IMR-90 (cell line): ENCODE data around the gene LRRC70. TPM values are rescaled to one million over a fixed set of nuclear protein-coding genes. Genes with fewer than 3 reads are reported as not detected.
"Not testable (repeated sequence)": the region's sequence is repeated elsewhere in the genome, so short reads cannot be mapped to it uniquely, and the experiment has no call there.

Source experiments
- ATAC-seq: fragments of 200-7000 bp; cut with Tn5 transposase; 2 replicates; pipeline ENCODE4 v1.9.1; 2020; ENCODE audit warnings: low read depth, mild to moderate bottlenecking, moderate library complexity
- BruUV-seq: library from RNA; stranded (reverse); fragments of 400-500 nt; replicated peaks from 2 replicates; lab custom pipeline; 2021; lab: Mats Ljungman, UMichigan
- CTCF ChIA-PET: fragments of 300-600 bp; formaldehyde crosslinking; extraction: SDS; loops from one replicate; lab custom pipeline; 2021; ENCODE audit warnings: antibody characterized with exemption; lab: Yijun Ruan, JAX
- POLR2A ChIA-PET: fragments of 300-600 bp; sonication (Branson Sonifier 250); formaldehyde crosslinking; loops from one replicate; lab custom pipeline; 2022; ENCODE audit warnings: antibody characterized with exemption; ENCODE audit not compliant: unreplicated experiment; lab: Charles Lee
- DNase-seq: peaks from one replicate; pipeline ENCODE4 v3.0.0; 2013
- H2AFZ ChIP-seq: replicated peaks from 2 replicates; pipeline ENCODE3; 2013; ENCODE audit warnings: low read length, mild to moderate bottlenecking; ENCODE audit not compliant: poor library complexity
- H2AK5ac ChIP-seq: 2 replicates; pipeline ENCODE4 v1.6.1; 2013; ENCODE audit warnings: low read depth, low read length, inconsistent platforms
- H2AK9ac ChIP-seq: replicated peaks from 2 replicates; pipeline ENCODE3; 2013; ENCODE audit warnings: mild to moderate bottlenecking, low read depth, low read length, moderate library complexity; ENCODE audit not compliant: poor library complexity
- H2BK120ac ChIP-seq: 2 replicates; pipeline ENCODE4 v1.6.1; 2013; ENCODE audit warnings: low read depth, low read length, inconsistent platforms
- H2BK15ac ChIP-seq: 3 replicates; pipeline ENCODE4 v1.6.1; 2013; ENCODE audit warnings: low read depth, low read length, inconsistent platforms
- H2BK20ac ChIP-seq: 2 replicates; pipeline ENCODE4 v1.6.1; 2013; ENCODE audit warnings: low read depth, mild to moderate bottlenecking, inconsistent platforms, low read length, moderate library complexity
- H2BK5ac ChIP-seq: 2 replicates; pipeline ENCODE4 v1.6.1; 2013; ENCODE audit warnings: mild to moderate bottlenecking, low read depth, low read length, inconsistent platforms; ENCODE audit not compliant: poor library complexity, severe bottlenecking
- H3K14ac ChIP-seq: replicated peaks from 2 replicates; pipeline ENCODE4 v1.6.1; 2013; ENCODE audit warnings: low read depth, low read length, inconsistent platforms
- H3K18ac ChIP-seq: 2 replicates; pipeline ENCODE4 v1.6.1; 2013; ENCODE audit warnings: low read depth, low read length, control low read depth
- H3K23ac ChIP-seq: 2 replicates; pipeline ENCODE4 v1.6.1; 2013; ENCODE audit warnings: low read depth, low read length, inconsistent platforms
- H3K27ac ChIP-seq: 2 replicates; pipeline ENCODE4 v1.5.1; 2013; ENCODE audit warnings: mild to moderate bottlenecking, control low read depth, low read length; ENCODE audit not compliant: insufficient read depth
- H3K27me3 ChIP-seq: 2 replicates; pipeline ENCODE4 v1.6.1; 2013; ENCODE audit warnings: low read length; ENCODE audit not compliant: control insufficient read depth, insufficient read depth
- H3K36me3 ChIP-seq: 2 replicates; pipeline ENCODE4 v1.6.1; 2013; ENCODE audit warnings: low read length, mixed read lengths; ENCODE audit not compliant: control insufficient read depth, insufficient read depth
- H3K4ac ChIP-seq: 2 replicates; pipeline ENCODE4 v1.6.1; 2013; ENCODE audit warnings: low read depth, low read length, inconsistent platforms
- H3K4me1 ChIP-seq: 2 replicates; pipeline ENCODE4 v1.6.1; 2013; ENCODE audit warnings: low read length, mixed read lengths; ENCODE audit not compliant: control insufficient read depth, insufficient read depth
- H3K4me2 ChIP-seq: 2 replicates; pipeline ENCODE4 v1.6.1; 2013; ENCODE audit warnings: low read depth, mild to moderate bottlenecking, control low read depth, low read length, moderate library complexity
- H3K4me3 ChIP-seq: 2 replicates; pipeline ENCODE4 v1.5.1; 2013; ENCODE audit warnings: low read depth, mild to moderate bottlenecking, control low read depth, low read length, moderate library complexity; ENCODE audit not compliant: insufficient read depth
- H3K56ac ChIP-seq: 2 replicates; pipeline ENCODE4 v1.6.1; 2013; ENCODE audit warnings: low read length, inconsistent platforms; ENCODE audit not compliant: insufficient read depth; ENCODE audit errors: extremely low read depth
- H3K79me1 ChIP-seq, 2 experiments: 2 replicates each; pipeline ENCODE4 v1.6.1; 2013; ENCODE audit warnings: low read length in 2 of 2, inconsistent platforms in 1 of 2, low read depth in 1 of 2
- H3K9ac ChIP-seq: 2 replicates; pipeline ENCODE4 v1.6.1; 2013; ENCODE audit warnings: low read depth, low read length, control low read depth
- H3K9me1 ChIP-seq: 2 replicates; pipeline ENCODE4 v1.6.1; 2013; ENCODE audit warnings: low read length, inconsistent platforms; ENCODE audit not compliant: insufficient read depth
- H3K9me3 ChIP-seq: 2 replicates; pipeline ENCODE4 v1.6.1; 2013; ENCODE audit warnings: low read length; ENCODE audit not compliant: control insufficient read depth, insufficient read depth
- H4K20me1 ChIP-seq: 2 replicates; pipeline ENCODE4 v1.6.1; 2013; ENCODE audit warnings: low read length, inconsistent platforms; ENCODE audit not compliant: insufficient read depth
- H4K5ac ChIP-seq: 2 replicates; pipeline ENCODE4 v1.6.1; 2013; ENCODE audit warnings: mild to moderate bottlenecking, low read depth, low read length, control low read depth
- H4K8ac ChIP-seq, 2 experiments: 2 replicates each; pipeline ENCODE4 v1.6.1; 2013; ENCODE audit warnings: low read depth in 2 of 2, low read length in 2 of 2, control low read depth in 1 of 2, inconsistent platforms in 1 of 2
- H4K91ac ChIP-seq: 2 replicates; pipeline ENCODE4 v1.6.1; 2013; ENCODE audit warnings: low read depth, low read length, inconsistent platforms; ENCODE audit not compliant: insufficient read depth
- BHLHE40 ChIP-seq: fragments of 150-350 bp; IDR thresholded peaks from 2 replicates; pipeline ENCODE4 v1.6.1; 2016; ENCODE audit warnings: mild to moderate bottlenecking, low read depth, low read length
- CHD1 ChIP-seq: IDR thresholded peaks from 2 replicates; pipeline ENCODE4 v1.6.1; 2012; ENCODE audit warnings: low read depth, low read length, improper control_type of control experiment
- MXI1 ChIP-seq: IDR thresholded peaks from 2 replicates; pipeline ENCODE4 v1.6.1; 2012; ENCODE audit warnings: low read depth, mild to moderate bottlenecking, low read length, moderate library complexity, borderline replicate concordance
- NFE2L2 ChIP-seq: fragments of 150-350 bp; IDR thresholded peaks from 2 replicates; pipeline ENCODE4 v1.6.1; 2016; ENCODE audit warnings: low read depth, mild to moderate bottlenecking, low read length
- WGBS, 2 experiments: methylation state at CpG; one replicate each; pipeline versions ENCODE4 v1.1.5 to v1.1.7; 2013; ENCODE audit warnings: missing lambda C conversion rate in 2 of 2; ENCODE audit not compliant: insufficient read length in 1 of 2; ENCODE audit errors: extremely low coverage in 2 of 2; 5-methylcytosine and 5-hydroxymethylcytosine counted together
- dilution Hi-C: fragments of 300-500 bp; cut with HindIII; formaldehyde crosslinking; loops from one replicate; pipeline ENCODE4 v1.14.3; 2018; ENCODE audit warnings: low sequenced_read_pairs; ENCODE audit not compliant: unreplicated experiment
- in situ Hi-C: fragments of 300-500 bp; cut with MboI; formaldehyde crosslinking; loops from 3 replicates; pipeline ENCODE4 v1.14.3; 2019; ENCODE audit warnings: low sequenced_read_pairs, inconsistent platforms, mixed read lengths
- intact Hi-C: fragments of 100-400 bp; cut with micrococcal nuclease; formaldehyde crosslinking; loops from 2 replicates; pipeline ENCODE4 v1.10.0; 2022
- polyA plus RNA-seq, 3 experiments: library from polyadenylated mRNA; depleted of rRNA; stranded (reverse); fragments of >200 nt; gene quantifications; 2 replicates each; pipeline ENCODE4 v1.2.3, GENCODE V29; 2012; ENCODE audit warnings: low replicate concordance in 1 of 3
- total RNA-seq: library from RNA; depleted of rRNA; stranded (reverse); fragments of >200 nt; gene quantifications from 2 replicates; pipeline ENCODE4 v1.2.3, GENCODE V29; 2012
- TF ChIP-seq, protein P1 (sequence below): fragments of 150-350 bp; IDR thresholded peaks from 2 replicates; pipeline ENCODE4 v1.6.1; 2017; ENCODE audit warnings: mild to moderate bottlenecking, antibody characterized with exemption, low read length, low read depth
- TF ChIP-seq, protein P2 (sequence below): fragments of 150-350 bp; IDR thresholded peaks from 2 replicates; pipeline ENCODE4 v1.6.1; 2016; ENCODE audit warnings: low read depth, mild to moderate bottlenecking, low read length, moderate library complexity, borderline replicate concordance

LRRC70 gene
- total and polyA plus RNA-seq, 2 of the 4 experiments (the other 2 are of a cell fraction): 0.19 to 0.36 TPM

DNA sequence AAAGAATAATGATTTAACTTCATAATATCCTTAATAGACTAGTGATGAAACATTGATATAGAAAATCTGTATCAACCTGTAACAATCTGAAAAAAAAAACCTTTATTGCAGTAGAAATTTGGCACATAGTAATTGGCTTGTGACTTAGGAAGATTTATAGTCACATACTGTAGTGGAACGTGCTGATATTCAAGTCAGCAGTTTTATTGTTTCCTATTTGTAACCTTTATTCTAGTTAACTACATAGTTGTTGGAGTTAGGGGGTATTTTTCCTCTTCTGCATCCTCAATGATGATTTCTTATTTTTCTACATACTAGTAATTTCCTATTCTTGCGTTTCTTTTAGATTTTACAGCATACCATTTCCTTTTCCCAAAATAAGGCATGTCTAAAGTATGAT, 14.5 kb upstream of the LRRC70 start:
- intact Hi-C loops: no loop called here

DNA sequence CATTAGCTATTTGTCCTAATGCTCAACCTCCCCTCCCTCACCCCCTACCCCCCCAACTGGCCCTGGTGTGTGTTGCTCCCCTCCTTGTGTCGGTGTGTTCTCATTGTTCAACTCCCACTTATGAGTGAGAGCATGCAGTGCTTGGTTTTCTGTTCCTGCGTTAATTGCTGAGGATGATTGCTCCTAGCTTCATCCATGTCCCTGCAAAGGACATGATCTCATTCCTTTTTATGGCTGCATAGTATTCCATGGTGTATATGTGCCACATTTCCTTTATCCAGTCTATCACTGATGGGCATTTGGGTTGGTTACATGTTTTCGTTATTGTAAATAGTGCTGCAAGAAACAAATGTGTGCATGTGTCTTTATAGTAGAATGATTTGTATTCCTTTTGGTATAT, 12.9 kb upstream of the LRRC70 start:
- H2BK20ac ChIP-seq, H3K9me3 ChIP-seq, H4K91ac ChIP-seq, H3K4me3 ChIP-seq, H3K56ac ChIP-seq, in situ Hi-C loops, H4K20me1 ChIP-seq, H4K8ac ChIP-seq, H2BK15ac ChIP-seq, H3K27ac ChIP-seq, BruUV-seq, H3K4me2 ChIP-seq, H3K18ac ChIP-seq, POLR2A ChIA-PET, H3K9ac ChIP-seq, H3K36me3 ChIP-seq, H3K27me3 ChIP-seq, H2BK120ac ChIP-seq, H2AK5ac ChIP-seq, DNase-seq, H3K79me1 ChIP-seq, H3K4ac ChIP-seq, H2AFZ ChIP-seq, intact Hi-C loops, H3K9me1 ChIP-seq, H2BK5ac ChIP-seq, CTCF ChIA-PET, ATAC-seq, H3K4me1 ChIP-seq, H3K23ac ChIP-seq, H4K5ac ChIP-seq, H3K14ac ChIP-seq, H2AK9ac ChIP-seq, dilution Hi-C loops: not testable (repeated sequence)
- no CpG with 5 or more reads among the region's 3 CpGs for WGBS, 2 experiments

More for the DNA sequence above, 14.5 kb upstream of the LRRC70 start:
- Histone ChIP-seq H4K91ac (no peak overlapping the region), H3K18ac (no peak overlapping the region), H3K4ac (no peak overlapping the region), H3K14ac (no peak overlapping the region), H4K8ac (no peak overlapping the region), H2AK5ac (no peak overlapping the region), H3K4me3 (no peak overlapping the region), H3K56ac (no peak overlapping the region), H2BK5ac (no peak overlapping the region), H2AK9ac (no peak overlapping the region), H2BK20ac (no peak overlapping the region), H3K23ac (no peak overlapping the region), H3K9me3 (peaks cover 4% of the 10 kb centered on the region), H3K4me1 (no peaks in the 10 kb centered on the region), H3K9ac (no peak overlapping the region), H3K27me3 (no peaks in the 10 kb centered on the region), H2AFZ (no peak overlapping the region), H3K4me2 (no peak overlapping the region), H3K9me1 (no peaks in the 10 kb centered on the region), H3K36me3 (peaks cover 3% of the 10 kb centered on the region; the same call in 1 of the 2 replicates), H2BK15ac (no peak overlapping the region), H3K27ac (no peak overlapping the region), H2BK120ac (no peak overlapping the region), H4K5ac (no peak overlapping the region), H4K20me1 (no peaks in the 10 kb centered on the region), H3K79me1 (0 out of 4 replicates have a peak, but pooled peaks cover 0 to 2% of the 10 kb centered on the region in 2 experiments)
- ATAC-seq: no peak
- no CpG with 5 or more reads among the region's 2 CpGs for WGBS, 2 experiments
- ChIA-PET CTCF (no interaction called here), POLR2A (no interaction called here)
- dilution Hi-C loops (no loop called here), in situ Hi-C loops (no loop called here)
- no TSS peak for BruUV-seq
- no peak for DNase-seq
- TF ChIP-seq, protein P1, sequence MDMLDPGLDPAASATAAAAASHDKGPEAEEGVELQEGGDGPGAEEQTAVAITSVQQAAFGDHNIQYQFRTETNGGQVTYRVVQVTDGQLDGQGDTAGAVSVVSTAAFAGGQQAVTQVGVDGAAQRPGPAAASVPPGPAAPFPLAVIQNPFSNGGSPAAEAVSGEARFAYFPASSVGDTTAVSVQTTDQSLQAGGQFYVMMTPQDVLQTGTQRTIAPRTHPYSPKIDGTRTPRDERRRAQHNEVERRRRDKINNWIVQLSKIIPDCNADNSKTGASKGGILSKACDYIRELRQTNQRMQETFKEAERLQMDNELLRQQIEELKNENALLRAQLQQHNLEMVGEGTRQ: no peak
- TF ChIP-seq BHLHE40 (no peak), CHD1 (no peak), NFE2L2 (no peak), MXI1 (no peak)
- TF ChIP-seq, protein P2, sequence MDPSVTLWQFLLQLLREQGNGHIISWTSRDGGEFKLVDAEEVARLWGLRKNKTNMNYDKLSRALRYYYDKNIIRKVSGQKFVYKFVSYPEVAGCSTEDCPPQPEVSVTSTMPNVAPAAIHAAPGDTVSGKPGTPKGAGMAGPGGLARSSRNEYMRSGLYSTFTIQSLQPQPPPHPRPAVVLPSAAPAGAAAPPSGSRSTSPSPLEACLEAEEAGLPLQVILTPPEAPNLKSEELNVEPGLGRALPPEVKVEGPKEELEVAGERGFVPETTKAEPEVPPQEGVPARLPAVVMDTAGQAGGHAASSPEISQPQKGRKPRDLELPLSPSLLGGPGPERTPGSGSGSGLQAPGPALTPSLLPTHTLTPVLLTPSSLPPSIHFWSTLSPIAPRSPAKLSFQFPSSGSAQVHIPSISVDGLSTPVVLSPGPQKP: no peak
